NCI-H1436 (cell line): ENCODE data around the gene FGF5.

Experiments
- DNase-seq: peaks from one replicate; lab custom pipeline; 2025; lab: John Stamatoyannopoulos, UW

Gene FGF5

GRCh38 chr4:80336582-80336981 lies 70.1 kb downstream of the FGF5 start:
- peak; percentile 25 for DNase-seq

- no peak for DNase-seq
Observed at GRCh38 chr4:80340036-80340435, 73.6 kb downstream of the FGF5 start.
